Activated T-cell treated with anti-CD3 and anti-CD28 coated beads for 48 hours (primary cell): ENCODE data around the gene SDS.

Source experiments
- DNase-seq: peaks from one replicate; pipeline ENCODE4 v3.0.0-alpha.2; 2020; ENCODE audit warnings: low read depth

Gene SDS

GRCh38 chr12:113424915-113425823 is 21.5 kb upstream of the SDS start:
- peak; percentile 51 for DNase-seq

GRCh38 chr12:113424456-113424855 is 20.8 kb upstream of the SDS start:
- DNase-seq = no peak

GRCh38 chr12:113422886-113423669 is 19.4 kb upstream of the SDS start:
- no peak for DNase-seq

GRCh38 chr12:113422030-113422885 is 18.6 kb upstream of the SDS start, which contains the start of gene SDSL:
SDSL (plus strand) TSS chr12:113422380; CDS start chr12:113427983, 5,603 bp downstream.
- peak; percentile 17 for DNase-seq

- no peak for DNase-seq
Measured at GRCh38 chr12:113420996-113421595, 17.4 kb upstream of the SDS start.

GRCh38 chr12:113418213-113418879 is 14.7 kb upstream of the SDS start:
- no peak for DNase-seq

- DNase-seq = no peak
Measured at GRCh38 chr12:113416091-113416754, 12.5 kb upstream of the SDS start.

- DNase-seq = no peak
Measured at GRCh38 chr12:113414519-113415038, 10.9 kb upstream of the SDS start.

- no peak for DNase-seq
Measured at GRCh38 chr12:113413488-113413939, 9.8 kb upstream of the SDS start.

GRCh38 chr12:113409462-113410124 is 5.9 kb upstream of the SDS start:
- no peak for DNase-seq

- DNase-seq = no peak
Measured at GRCh38 chr12:113408756-113409298, 5.1 kb upstream of the SDS start.

GRCh38 chr12:113407931-113408600 is 4.4 kb upstream of the SDS start:
- DNase-seq = no peak

GRCh38 chr12:113405694-113406093 is 2.0 kb upstream of the SDS start:
- no peak for DNase-seq

- no peak for DNase-seq
Measured at GRCh38 chr12:113402586-113403260, 964 bp downstream of the SDS start.

GRCh38 chr12:113401066-113402000 is 2.4 kb downstream of the SDS start:
- DNase-seq = no peak

GRCh38 chr12:113400362-113400761 is 3.3 kb downstream of the SDS start:
- DNase-seq = no peak

GRCh38 chr12:113399490-113399889 is 4.2 kb downstream of the SDS start:
- DNase-seq = no peak
